A673 (cell line): ENCODE measurements around the gene SLC2A4. TPM values are rescaled to one million over a fixed set of nuclear protein-coding genes. Genes with fewer than 3 reads are reported as not detected.

Experiments
- BruUV-seq: library from RNA; stranded (reverse); fragments of 400-500 nt; replicated peaks from 2 replicates; lab custom pipeline; 2021; lab: Mats Ljungman, UMichigan
- CTCF ChIA-PET: fragments of 300-600 bp; sonication (Branson Sonifier 250); formaldehyde crosslinking; loops from one replicate; lab custom pipeline; 2022; ENCODE audit warnings: antibody characterized with exemption; lab: Charles Lee
- POLR2A ChIA-PET: fragments of 300-600 bp; sonication (Branson Sonifier 250); formaldehyde crosslinking; loops from one replicate; lab custom pipeline; 2022; ENCODE audit warnings: antibody characterized with exemption; ENCODE audit not compliant: low non-redundant PET; lab: Charles Lee
- DNase-seq: peaks from one replicate; pipeline ENCODE4 v3.0.0-alpha.2; 2015; ENCODE audit warnings: low spot score
- H3K27ac ChIP-seq: fragments of 200-600 bp; sonication (generic); 2 replicates; pipeline ENCODE4 v1.5.1; 2016; ENCODE audit warnings: mixed run types, low read depth, mild to moderate bottlenecking, mixed read lengths, antibody characterized with exemption, low read length; ENCODE audit not compliant: poor library complexity, severe bottlenecking
- H3K27me3 ChIP-seq: fragments of 200-600 bp; sonication (generic); replicated peaks from 2 replicates; pipeline ENCODE4 v1.6.1; 2017; ENCODE audit warnings: mixed run types, low read depth, mild to moderate bottlenecking, mixed read lengths, antibody characterized with exemption, low read length; ENCODE audit not compliant: insufficient read depth, poor library complexity
- H3K36me3 ChIP-seq: fragments of 200-600 bp; sonication (generic); 2 replicates; pipeline ENCODE4 v1.6.1; 2016; ENCODE audit warnings: mixed run types, mild to moderate bottlenecking, mixed read lengths, antibody characterized with exemption, low read length; ENCODE audit not compliant: insufficient read depth, poor library complexity, severe bottlenecking
- H3K4me1 ChIP-seq: fragments of 200-600 bp; sonication (generic); 2 replicates; pipeline ENCODE4 v1.6.1; 2017; ENCODE audit warnings: mixed run types, mild to moderate bottlenecking, mixed read lengths, antibody characterized with exemption, low read length; ENCODE audit not compliant: insufficient read depth, poor library complexity, severe bottlenecking
- H3K4me3 ChIP-seq: fragments of 200-600 bp; sonication (generic); 2 replicates; pipeline ENCODE4 v1.5.1; 2016; ENCODE audit warnings: low read depth, mixed run types, mild to moderate bottlenecking, mixed read lengths, low read length; ENCODE audit not compliant: poor library complexity, severe bottlenecking
- H3K9me3 ChIP-seq: fragments of 200-600 bp; sonication (generic); 2 replicates; pipeline ENCODE4 v1.6.1; 2016; ENCODE audit warnings: mixed run types, low read depth, mild to moderate bottlenecking, mixed read lengths, antibody characterized with exemption, low read length; ENCODE audit not compliant: poor library complexity, severe bottlenecking
- CTCF ChIP-seq: fragments of 300-800, 200-600 bp; sonication (generic); conservative IDR thresholded peaks from 2 replicates; pipeline ENCODE4 v1.5.1; 2017; ENCODE audit warnings: low read depth, mild to moderate bottlenecking, antibody characterized with exemption, low read length, moderate library complexity, mixed read lengths
- EZH2 ChIP-seq: fragments of 200-600 bp; sonication (generic); IDR thresholded peaks from 2 replicates; pipeline ENCODE4 v1.6.1; 2017; ENCODE audit warnings: borderline replicate concordance, low read depth, mild to moderate bottlenecking, mixed read lengths, antibody characterized with exemption, low read length; ENCODE audit not compliant: poor library complexity, severe bottlenecking
- intact Hi-C: fragments of 100-400 bp; cut with micrococcal nuclease; formaldehyde crosslinking; loops from one replicate; pipeline ENCODE4 v1.10.0; 2022; ENCODE audit not compliant: unreplicated experiment
- total RNA-seq: library from RNA; stranded (reverse); gene quantifications from 2 replicates; pipeline ENCODE4 v1.2.3, GENCODE V29; 2021

SLC2A4 gene
- total RNA-seq, 1 experiment from 2014 or later: 0.67 TPM

GRCh38 chr17:7290166-7290565 lies 8.6 kb downstream of the SLC2A4 start:
- BruUV-seq: no TSS peak
- no peak overlapping the region for H3K27ac ChIP-seq
- no peaks in the 10 kb centered on the region for H3K9me3 ChIP-seq
- intact Hi-C loops: no loop called here
- ChIA-PET CTCF (no interaction called here), POLR2A (interaction anchor here (0.6 kb wide), 1 partner anchor 209 kb away, joined by 6 read pairs; no protein-coding TSS in a partner anchor)
- TF ChIP-seq EZH2 (no peak), CTCF (no peak)
- H3K4me1 ChIP-seq: peaks cover 15% of the 10 kb centered on the region
- no peaks in the 10 kb centered on the region for H3K27me3 ChIP-seq
- no peaks in the 10 kb centered on the region for H3K36me3 ChIP-seq
- DNase-seq: no peak
- H3K4me3 ChIP-seq: no peak overlapping the region

GRCh38 chr17:7290685-7291084 lies 9.2 kb downstream of the SLC2A4 start:
- peaks cover 17% of the 10 kb centered on the region for H3K4me1 ChIP-seq
- no peaks in the 10 kb centered on the region for H3K9me3 ChIP-seq
- no peaks in the 10 kb centered on the region for H3K27me3 ChIP-seq
- ChIA-PET POLR2A (no interaction called here), CTCF (no interaction called here)
- no peak for DNase-seq
- intact Hi-C loops: no loop called here
- no peak overlapping the region for H3K4me3 ChIP-seq
- BruUV-seq: no TSS peak
- TF ChIP-seq CTCF: no peak
- no peak for TF ChIP-seq EZH2
- no peaks in the 10 kb centered on the region for H3K36me3 ChIP-seq
- no peak overlapping the region for H3K27ac ChIP-seq

- no peaks in the 10 kb centered on the region for H3K27me3 ChIP-seq
- CTCF ChIA-PET: interaction anchor here (0.6 kb wide), 1 partner anchor 271 kb away, joined by 4 read pairs; no protein-coding TSS in a partner anchor
- peaks cover 22% of the 10 kb centered on the region for H3K4me1 ChIP-seq
- no peak for DNase-seq
- BruUV-seq: no TSS peak
- H3K9me3 ChIP-seq: no peaks in the 10 kb centered on the region
- intact Hi-C loops: no loop called here
- H3K27ac ChIP-seq: no peak overlapping the region
- TF ChIP-seq EZH2 (no peak), CTCF (no peak)
- POLR2A ChIA-PET: interaction anchor here (0.5 to 0.6 kb wide), 2 partner anchors 11 to 1968 kb away, joined by 3 to 21 read pairs; partner anchors contain the start of gene SLC2A4
- no peaks in the 10 kb centered on the region for H3K36me3 ChIP-seq
- H3K4me3 ChIP-seq: no peak overlapping the region
Observed at GRCh38 chr17:7292194-7292593, 10.7 kb downstream of the SLC2A4 start.
